ENCODE data around the gene SZT2. TPM values are rescaled to one million over a fixed set of nuclear protein-coding genes. Genes with fewer than 3 reads are reported as not detected.
"Not testable (repeated sequence)": the region's sequence is repeated elsewhere in the genome, so short reads cannot be mapped to it uniquely, and the experiment has no call there.

SZT2 gene
- total RNA-seq, 3 donors from 2014 or later = 37.1 to 44.2 (median 39.5) TPM

GRCh38 chr1:43452789-43453441 lies 63.2 kb downstream of the SZT2 start:
- Mint-ChIP-seq H3K9me3 (no peaks in the 10 kb centered on the region), H3K4me3 (peak overlapping the region; percentile 59), H3K36me3 (ENCODE audit: insufficient read depth) (peaks cover 8% of the 10 kb centered on the region), H3K4me1 (ENCODE audit: low read depth) (peaks cover 14% of the 10 kb centered on the region), H3K27me3 (ENCODE audit: low read depth) (peaks cover 9% of the 10 kb centered on the region)
- DNase-seq (no peak), ATAC-seq (peak; percentile 6 to 9)

DNA sequence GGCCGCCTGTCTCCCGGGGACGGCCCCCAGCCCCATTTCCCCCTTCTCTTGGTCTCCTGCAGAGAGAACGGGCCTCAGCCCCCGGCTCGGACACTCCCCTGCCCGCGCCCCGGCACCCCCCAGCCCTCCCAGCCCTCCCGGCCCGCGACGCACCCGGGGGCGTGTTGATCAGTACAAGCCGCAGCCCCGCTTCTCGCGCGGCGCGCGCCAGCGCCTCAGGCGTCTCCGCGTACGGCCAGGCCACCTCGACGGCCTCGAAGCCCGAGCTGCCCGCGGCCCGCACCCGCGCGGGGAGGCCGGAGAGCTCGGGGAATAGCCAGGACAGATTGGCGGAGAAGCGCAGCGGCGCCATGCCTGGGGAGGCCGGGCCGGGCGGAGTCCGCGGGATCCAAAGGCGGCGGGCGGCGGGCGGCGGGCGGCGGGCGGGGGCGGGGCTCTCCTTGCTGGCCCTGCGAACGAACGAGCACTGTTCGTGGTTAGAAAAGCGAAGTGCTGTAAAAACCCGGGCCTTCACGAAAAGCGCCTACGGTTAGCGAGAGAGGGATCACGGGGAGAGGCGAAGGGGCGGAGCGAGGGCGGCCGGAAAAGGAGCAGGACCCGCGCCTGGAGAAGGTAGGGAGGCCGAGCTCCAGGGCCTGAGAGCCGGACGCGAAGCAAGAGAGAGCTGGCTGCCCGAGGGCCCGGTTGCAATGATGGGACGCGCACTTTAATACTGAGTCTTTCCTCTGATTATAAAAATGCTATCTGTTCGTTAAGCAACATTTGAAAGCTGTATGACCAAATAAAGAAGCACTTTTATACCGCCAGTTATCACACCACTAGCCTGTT lies 64.0 kb downstream of the SZT2 start, which contains the start of gene HYI:
Gene HYI, minus strand, starts transcription at position 490 of the 828 bp plus-strand sequence. Its CDS starts 138 bp downstream, at position 352.
- peaks cover 14% of the 10 kb centered on the region for H3K4me1 Mint-ChIP-seq (ENCODE audit: low read depth)
- H3K9me3 Mint-ChIP-seq = no peaks in the 10 kb centered on the region
- H3K27me3 Mint-ChIP-seq (ENCODE audit: low read depth) = peaks cover 15% of the 10 kb centered on the region
- peaks cover 7% of the 10 kb centered on the region for H3K36me3 Mint-ChIP-seq (ENCODE audit: insufficient read depth)
- peak; percentile 73 to 74 for ATAC-seq
- DNase-seq = peak; percentile 43
- H3K4me3 Mint-ChIP-seq = peak within 1 kb of the TSS; percentile 78

DNA sequence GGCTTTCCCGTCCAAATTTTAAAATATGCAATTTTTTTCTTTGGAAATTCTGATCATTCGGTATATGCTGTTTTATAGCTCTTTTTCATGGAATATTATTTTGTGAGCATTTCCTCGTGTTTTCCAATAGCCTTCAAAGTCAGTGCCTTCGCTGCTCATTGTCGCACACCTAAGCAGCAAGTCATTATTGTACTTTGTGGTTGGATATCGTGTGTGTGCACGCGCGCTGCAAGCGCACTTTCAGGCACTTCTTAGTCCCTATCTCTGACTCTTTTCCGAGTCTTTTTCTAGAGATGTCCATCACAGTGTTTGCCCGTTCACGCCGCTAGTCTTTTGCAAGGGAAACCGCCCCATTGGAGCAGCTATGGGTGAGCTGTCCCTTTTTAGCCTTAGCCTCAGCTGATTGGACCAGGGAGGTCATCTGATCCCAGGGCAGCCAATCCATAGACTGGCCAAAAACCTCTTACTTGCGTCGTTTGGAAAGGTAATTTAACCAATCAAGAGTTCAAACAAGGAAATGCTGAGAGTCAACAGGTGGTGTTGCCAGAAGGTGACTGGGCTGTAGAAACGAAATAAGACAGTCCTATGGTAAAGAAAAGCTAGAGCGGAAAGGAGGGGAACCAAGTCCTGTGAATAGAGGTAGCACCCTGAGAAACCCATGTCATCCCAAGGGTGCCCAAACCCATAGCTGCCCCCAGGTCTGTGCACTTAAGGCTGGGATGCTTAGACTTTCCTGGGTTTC lies 64.7 kb downstream of the SZT2 start:
- no peaks in the 10 kb centered on the region for H3K9me3 Mint-ChIP-seq
- DNase-seq = peak; percentile 26
- ATAC-seq = peak; percentile 72 to 76
- peaks cover 4% of the 10 kb centered on the region for H3K36me3 Mint-ChIP-seq (ENCODE audit: insufficient read depth)
- H3K27me3 Mint-ChIP-seq (ENCODE audit: low read depth) = peaks cover 16% of the 10 kb centered on the region
- peak overlapping the region; percentile 78 for H3K4me3 Mint-ChIP-seq
- peaks cover 14% of the 10 kb centered on the region for H3K4me1 Mint-ChIP-seq (ENCODE audit: low read depth)

- H3K4me3 Mint-ChIP-seq = no peak overlapping the region
- H3K4me1 Mint-ChIP-seq (ENCODE audit: low read depth) = peaks cover 14% of the 10 kb centered on the region
- ATAC-seq (no peak), DNase-seq (no peak)
- H3K27me3 Mint-ChIP-seq (ENCODE audit: low read depth) = peaks cover 16% of the 10 kb centered on the region
- H3K36me3 Mint-ChIP-seq (ENCODE audit: insufficient read depth) = peaks cover 4% of the 10 kb centered on the region
- no peaks in the 10 kb centered on the region for H3K9me3 Mint-ChIP-seq
Observed at GRCh38 chr1:43455213-43455889, 65.7 kb downstream of the SZT2 start.

GRCh38 chr1:43458379-43458778 lies 68.7 kb downstream of the SZT2 start:
- DNase-seq; ATAC-seq; H3K4me3 Mint-ChIP-seq; H3K9me3 Mint-ChIP-seq; H3K36me3 Mint-ChIP-seq (ENCODE audit: insufficient read depth): not testable (repeated sequence)
- peaks cover 14% of the 10 kb centered on the region for H3K4me1 Mint-ChIP-seq (ENCODE audit: low read depth)
- H3K27me3 Mint-ChIP-seq (ENCODE audit: low read depth) = peaks cover 19% of the 10 kb centered on the region

- DNase-seq (no peak), ATAC-seq (no peak)
- peaks cover 5% of the 10 kb centered on the region for H3K4me1 Mint-ChIP-seq (ENCODE audit: low read depth)
- H3K4me3 Mint-ChIP-seq = no peak overlapping the region
- no peaks in the 10 kb centered on the region for H3K9me3 Mint-ChIP-seq
- peaks cover 15% of the 10 kb centered on the region for H3K27me3 Mint-ChIP-seq (ENCODE audit: low read depth)
- no peaks in the 10 kb centered on the region for H3K36me3 Mint-ChIP-seq (ENCODE audit: insufficient read depth)
Observed at GRCh38 chr1:43460988-43461693, 71.4 kb downstream of the SZT2 start.

GRCh38 chr1:43463479-43463878 lies 73.8 kb downstream of the SZT2 start:
- no peaks in the 10 kb centered on the region for H3K9me3 Mint-ChIP-seq
- DNase-seq (no peak), ATAC-seq (no peak)
- no peak overlapping the region for H3K4me3 Mint-ChIP-seq
- peaks cover 6% of the 10 kb centered on the region for H3K27me3 Mint-ChIP-seq (ENCODE audit: low read depth)
- H3K4me1 Mint-ChIP-seq (ENCODE audit: low read depth) = peaks cover 10% of the 10 kb centered on the region
- no peaks in the 10 kb centered on the region for H3K36me3 Mint-ChIP-seq (ENCODE audit: insufficient read depth)

GRCh38 chr1:43464681-43465504 lies 75.2 kb downstream of the SZT2 start:
- Mint-ChIP-seq H3K36me3 (ENCODE audit: insufficient read depth) (no peaks in the 10 kb centered on the region), H3K4me3 (no peak overlapping the region), H3K9me3 (no peaks in the 10 kb centered on the region), H3K27me3 (ENCODE audit: low read depth) (peaks cover 2% of the 10 kb centered on the region), H3K4me1 (ENCODE audit: low read depth) (peaks cover 10% of the 10 kb centered on the region)
- no peak for DNase-seq
- ATAC-seq = no peak

- H3K4me1 Mint-ChIP-seq (ENCODE audit: low read depth) = peaks cover 10% of the 10 kb centered on the region
- no peaks in the 10 kb centered on the region for H3K36me3 Mint-ChIP-seq (ENCODE audit: insufficient read depth)
- DNase-seq (no peak), ATAC-seq (no peak)
- H3K9me3 Mint-ChIP-seq = no peaks in the 10 kb centered on the region
- H3K27me3 Mint-ChIP-seq (ENCODE audit: low read depth) = peaks cover 2% of the 10 kb centered on the region
- H3K4me3 Mint-ChIP-seq = no peak overlapping the region
Observed at GRCh38 chr1:43465505-43466067, 75.9 kb downstream of the SZT2 start.

- no peak for ATAC-seq
- Mint-ChIP-seq H3K27me3 (ENCODE audit: low read depth) (no peaks in the 10 kb centered on the region), H3K4me3 (no peak overlapping the region), H3K4me1 (ENCODE audit: low read depth) (peaks cover 6% of the 10 kb centered on the region), H3K36me3 (ENCODE audit: insufficient read depth) (no peaks in the 10 kb centered on the region), H3K9me3 (no peaks in the 10 kb centered on the region)
- DNase-seq = no peak
Observed at GRCh38 chr1:43466403-43466802, 76.7 kb downstream of the SZT2 start.

DNA sequence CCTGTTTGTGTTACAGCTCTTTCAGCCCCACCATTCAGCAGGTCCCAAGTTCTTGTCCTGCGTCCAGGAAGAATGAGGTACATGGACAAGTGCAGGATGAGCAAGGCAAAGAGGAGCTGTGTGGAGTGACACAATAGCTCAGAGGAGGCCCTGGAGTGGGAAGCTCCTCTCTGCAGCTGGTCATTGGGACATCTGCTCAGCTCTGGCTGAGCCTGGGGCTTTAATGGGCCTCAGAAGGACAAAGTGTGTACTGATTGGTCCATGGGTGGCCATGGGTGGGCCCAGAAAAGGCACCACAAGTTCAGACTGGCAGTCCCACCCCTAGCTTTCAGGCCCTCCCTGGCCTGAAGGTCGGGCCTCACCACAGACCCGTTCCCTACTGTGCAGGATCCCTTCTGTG lies 78.7 kb downstream of the SZT2 start:
- Mint-ChIP-seq H3K4me3 (no peak overlapping the region), H3K9me3 (no peaks in the 10 kb centered on the region), H3K27me3 (ENCODE audit: low read depth) (no peaks in the 10 kb centered on the region), H3K4me1 (ENCODE audit: low read depth) (peaks cover 5% of the 10 kb centered on the region), H3K36me3 (ENCODE audit: insufficient read depth) (no peaks in the 10 kb centered on the region)
- DNase-seq (no peak), ATAC-seq (no peak)

GRCh38 chr1:43469932-43470331 lies 80.2 kb downstream of the SZT2 start:
- no peak for DNase-seq
- Mint-ChIP-seq H3K27me3 (ENCODE audit: low read depth) (no peaks in the 10 kb centered on the region), H3K9me3 (no peaks in the 10 kb centered on the region), H3K4me3 (no peak overlapping the region), H3K36me3 (ENCODE audit: insufficient read depth) (no peaks in the 10 kb centered on the region), H3K4me1 (ENCODE audit: low read depth) (peaks cover 5% of the 10 kb centered on the region)
- no peak for ATAC-seq

GRCh38 chr1:43472087-43472462 lies 82.4 kb downstream of the SZT2 start:
- DNase-seq = no peak
- ATAC-seq = no peak
- Mint-ChIP-seq H3K36me3 (ENCODE audit: insufficient read depth) (no peaks in the 10 kb centered on the region), H3K9me3 (no peaks in the 10 kb centered on the region), H3K27me3 (ENCODE audit: low read depth) (peaks cover 6% of the 10 kb centered on the region), H3K4me3 (no peak overlapping the region), H3K4me1 (ENCODE audit: low read depth) (no peaks in the 10 kb centered on the region)
